GM18870 (cell line): ENCODE results near the gene LIME1.

Experiments
- ATAC-seq: cut with Tn5 transposase; IDR thresholded peaks from one replicate; pipeline ENCODE4 v1.9.1; 2021; ENCODE audit warnings: moderate library complexity; ENCODE audit not compliant: unreplicated experiment

LIME1 gene

DNA sequence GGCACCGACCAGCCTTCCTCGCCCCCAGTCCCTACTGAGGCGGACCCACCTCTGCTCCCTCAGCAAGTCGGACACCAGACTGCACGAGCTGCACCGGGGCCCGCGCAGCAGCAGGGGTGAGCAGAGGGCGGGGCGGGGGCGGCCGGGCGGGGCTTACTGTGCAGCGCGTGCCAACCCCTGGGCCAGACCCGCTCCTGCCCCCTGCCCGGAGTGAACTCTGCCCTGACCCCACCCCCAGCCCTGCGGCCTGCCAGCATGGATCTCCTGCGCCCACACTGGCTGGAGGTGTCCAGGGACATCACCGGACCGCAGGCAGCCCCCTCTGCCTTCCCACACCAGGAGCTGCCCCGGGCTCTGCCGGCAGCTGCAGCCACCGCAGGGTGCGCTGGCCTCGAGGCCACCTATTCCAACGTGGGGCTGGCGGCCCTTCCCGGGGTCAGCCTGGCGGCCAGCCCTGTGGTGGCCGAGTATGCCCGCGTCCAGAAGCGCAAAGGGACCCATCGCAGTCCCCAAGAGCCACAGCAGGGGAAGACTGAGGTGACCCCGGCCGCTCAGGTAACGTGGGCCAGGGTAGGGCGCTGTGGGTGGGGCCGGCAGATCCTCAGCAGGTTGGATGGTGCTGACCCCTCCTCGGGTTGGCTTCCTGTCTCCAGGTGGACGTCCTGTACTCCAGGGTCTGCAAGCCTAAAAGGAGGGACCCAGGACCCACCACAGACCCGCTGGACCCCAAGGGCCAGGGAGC, 1.7 kb downstream of the LIME1 start:
- no peak for ATAC-seq

DNA sequence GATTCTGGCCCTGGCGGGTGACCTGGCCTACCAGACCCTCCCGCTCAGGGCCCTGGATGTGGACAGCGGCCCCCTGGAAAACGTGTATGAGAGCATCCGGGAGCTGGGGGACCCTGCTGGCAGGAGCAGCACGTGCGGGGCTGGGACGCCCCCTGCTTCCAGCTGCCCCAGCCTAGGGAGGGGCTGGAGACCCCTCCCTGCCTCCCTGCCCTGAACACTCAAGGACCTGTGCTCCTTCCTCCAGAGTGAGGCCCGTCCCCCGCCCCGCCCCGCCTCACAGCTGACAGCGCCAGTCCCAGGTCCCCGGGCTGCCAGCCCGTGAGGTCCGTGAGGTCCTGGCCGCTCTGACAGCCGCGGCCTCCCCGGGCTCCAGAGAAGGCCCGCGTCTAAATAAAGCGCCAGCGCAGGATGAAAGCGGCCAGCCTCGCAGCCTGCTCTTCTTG, 2.2 kb downstream of the LIME1 start:
- no peak for ATAC-seq

DNA sequence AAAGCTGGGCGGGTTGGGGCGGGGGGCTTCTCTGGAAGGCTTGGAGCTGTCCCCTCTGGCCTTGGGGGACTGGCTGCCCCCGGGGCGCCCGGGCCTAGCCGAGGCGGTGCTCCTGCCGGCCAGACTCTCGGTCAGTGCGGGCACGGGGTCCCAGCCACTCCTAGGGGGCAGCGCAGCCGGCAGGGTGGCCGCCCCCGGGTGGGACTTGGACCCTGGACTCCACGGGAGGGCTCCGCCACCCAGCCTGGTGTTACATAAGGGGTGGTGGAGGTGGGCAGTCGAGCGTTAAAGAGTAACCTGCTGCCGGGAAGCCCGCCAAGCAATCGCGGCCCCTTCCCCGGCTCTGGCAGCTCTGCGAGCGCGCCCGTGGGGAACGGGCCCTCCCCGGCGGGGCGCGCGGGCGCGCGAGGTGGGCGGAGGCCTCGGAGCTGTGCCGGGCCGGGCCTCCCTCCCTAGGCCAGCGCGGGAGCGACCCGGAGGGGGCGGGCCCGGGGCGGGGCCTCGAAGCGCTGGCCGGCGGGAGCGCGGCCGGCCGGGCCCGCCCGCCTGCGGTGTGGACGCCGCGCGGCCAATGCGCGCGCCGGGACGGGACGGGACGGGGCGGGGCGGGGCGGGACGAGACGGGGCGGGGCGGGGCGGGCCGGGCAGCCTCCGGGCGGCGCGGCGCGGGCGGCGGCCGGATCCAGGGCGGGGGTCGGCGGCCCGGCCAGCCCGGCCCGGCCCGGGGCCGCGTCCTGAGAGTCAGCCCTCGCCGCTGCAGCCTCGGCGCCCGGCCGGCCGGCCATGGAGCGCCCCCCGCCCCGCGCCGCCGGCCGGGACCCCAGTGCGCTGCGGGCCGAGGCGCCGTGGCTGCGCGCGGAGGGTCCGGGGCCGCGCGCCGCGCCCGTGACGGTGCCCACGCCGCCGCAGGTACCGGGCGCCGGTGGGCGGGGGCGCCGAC, 2.9 kb downstream of the LIME1 start, which contains the start of gene SLC2A4RG:
TSS of gene SLC2A4RG (plus strand) at position 647 of the 940 bp plus-strand sequence. CDS start at position 784, 137 bp downstream.
- no peak for ATAC-seq

DNA sequence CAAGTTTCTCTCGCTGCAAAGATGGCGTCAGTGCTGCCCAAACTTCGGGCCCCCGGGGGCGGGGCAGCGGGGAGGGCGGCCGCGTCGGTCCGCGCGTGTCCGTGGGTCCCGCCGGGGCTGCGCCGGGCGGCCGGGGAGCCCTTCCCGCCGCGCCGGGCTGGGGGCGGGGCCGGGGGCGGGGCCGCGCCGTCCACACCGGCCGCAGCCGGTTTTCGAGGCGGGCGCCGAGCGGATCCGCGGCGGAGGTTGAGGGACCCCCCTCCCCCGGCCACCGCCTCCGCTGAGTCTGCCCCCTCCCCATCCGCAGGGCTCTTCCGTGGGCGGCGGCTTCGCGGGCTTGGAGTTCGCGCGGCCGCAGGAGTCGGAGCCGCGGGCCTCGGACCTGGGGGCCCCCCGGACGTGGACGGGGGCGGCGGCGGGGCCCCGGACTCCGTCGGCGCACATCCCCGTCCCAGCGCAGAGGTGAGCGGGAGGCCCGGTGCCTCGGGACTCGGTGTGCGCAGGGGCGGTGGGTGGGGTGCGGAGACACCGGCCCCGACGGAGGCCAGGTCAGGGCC, 3.7 kb downstream of the LIME1 start:
- ATAC-seq = no peak

DNA sequence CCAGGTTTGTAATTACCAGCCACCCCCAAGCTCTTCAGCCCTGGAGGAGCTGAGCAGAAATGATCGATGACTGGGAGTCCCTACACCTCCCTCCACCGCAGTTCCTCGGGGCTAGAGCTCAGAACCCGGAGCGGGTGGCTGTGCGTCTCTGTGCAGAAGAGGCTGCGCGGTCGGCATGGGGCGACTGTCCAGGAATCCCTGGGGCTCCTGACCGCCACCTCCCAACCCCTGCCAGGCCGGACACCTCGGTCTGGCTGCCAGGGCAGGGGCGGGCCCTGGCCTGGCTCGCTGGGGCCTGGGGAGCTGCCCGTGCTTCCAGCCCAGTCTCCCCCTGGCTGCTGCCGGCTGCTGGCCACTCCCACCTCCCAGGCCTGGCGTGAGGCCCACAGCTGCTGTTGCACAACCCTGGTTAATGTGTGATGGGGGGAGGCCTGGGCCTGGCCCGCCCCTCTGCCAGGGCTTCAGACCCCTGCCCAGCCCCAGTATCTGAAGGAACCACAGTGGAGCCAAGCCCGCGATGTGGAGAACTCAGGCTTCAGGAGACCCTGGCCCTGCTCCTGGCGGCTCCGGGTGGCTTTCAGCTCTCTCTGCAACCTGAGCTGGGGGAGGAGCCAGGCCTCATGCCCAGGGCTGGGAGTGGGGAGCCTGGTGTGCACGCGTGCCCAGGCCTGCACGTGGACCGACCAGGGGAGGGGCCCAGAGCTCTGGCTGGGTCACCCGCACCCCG, 4.3 kb downstream of the LIME1 start:
- ATAC-seq = no peak

DNA sequence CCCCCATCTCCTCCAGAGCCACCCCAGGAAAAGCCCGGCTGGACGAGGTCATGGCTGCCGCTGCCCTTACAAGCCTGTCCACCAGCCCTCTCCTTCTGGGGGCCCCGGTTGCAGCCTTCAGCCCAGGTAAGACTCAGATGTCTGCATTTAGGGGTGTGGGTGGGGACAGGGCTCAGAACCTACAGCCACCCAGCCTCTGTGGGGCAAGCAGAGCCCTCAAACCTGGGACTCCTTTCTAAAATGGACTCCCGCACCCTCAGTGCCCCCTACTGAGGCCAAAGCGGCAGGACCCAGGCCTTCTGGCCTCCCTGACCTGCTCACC, 4.9 kb downstream of the LIME1 start:
- no peak for ATAC-seq

DNA sequence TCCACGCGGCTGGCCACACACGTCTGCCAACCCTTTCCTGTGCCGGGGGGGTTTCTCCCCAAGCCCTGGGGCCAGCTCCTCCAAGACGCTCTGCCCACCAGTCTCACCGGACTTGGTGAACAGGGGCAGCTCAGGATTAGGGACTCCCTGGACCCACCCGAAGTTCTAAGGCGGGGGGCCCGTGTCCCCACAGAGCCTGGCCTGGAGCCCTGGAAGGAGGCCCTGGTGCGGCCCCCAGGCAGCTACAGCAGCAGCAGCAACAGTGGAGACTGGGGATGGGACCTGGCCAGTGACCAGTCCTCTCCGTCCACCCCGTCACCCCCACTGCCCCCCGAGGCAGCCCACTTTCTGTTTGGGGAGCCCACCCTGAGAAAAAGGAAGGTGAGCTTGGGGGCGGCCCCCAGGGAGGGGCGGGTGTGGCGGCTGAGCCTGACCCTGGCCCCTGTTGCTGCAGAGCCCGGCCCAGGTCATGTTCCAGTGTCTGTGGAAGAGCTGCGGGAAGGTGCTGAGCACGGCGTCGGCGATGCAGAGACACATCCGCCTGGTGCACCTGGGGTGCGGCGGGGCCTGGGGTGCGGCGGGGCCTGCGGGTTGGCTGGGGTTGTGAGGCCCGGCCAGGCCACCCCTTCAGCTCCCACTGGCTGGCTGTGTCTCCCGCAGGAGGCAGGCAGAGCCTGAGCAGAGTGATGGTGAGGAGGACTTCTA, 5.4 kb downstream of the LIME1 start:
- ATAC-seq = no peak

DNA sequence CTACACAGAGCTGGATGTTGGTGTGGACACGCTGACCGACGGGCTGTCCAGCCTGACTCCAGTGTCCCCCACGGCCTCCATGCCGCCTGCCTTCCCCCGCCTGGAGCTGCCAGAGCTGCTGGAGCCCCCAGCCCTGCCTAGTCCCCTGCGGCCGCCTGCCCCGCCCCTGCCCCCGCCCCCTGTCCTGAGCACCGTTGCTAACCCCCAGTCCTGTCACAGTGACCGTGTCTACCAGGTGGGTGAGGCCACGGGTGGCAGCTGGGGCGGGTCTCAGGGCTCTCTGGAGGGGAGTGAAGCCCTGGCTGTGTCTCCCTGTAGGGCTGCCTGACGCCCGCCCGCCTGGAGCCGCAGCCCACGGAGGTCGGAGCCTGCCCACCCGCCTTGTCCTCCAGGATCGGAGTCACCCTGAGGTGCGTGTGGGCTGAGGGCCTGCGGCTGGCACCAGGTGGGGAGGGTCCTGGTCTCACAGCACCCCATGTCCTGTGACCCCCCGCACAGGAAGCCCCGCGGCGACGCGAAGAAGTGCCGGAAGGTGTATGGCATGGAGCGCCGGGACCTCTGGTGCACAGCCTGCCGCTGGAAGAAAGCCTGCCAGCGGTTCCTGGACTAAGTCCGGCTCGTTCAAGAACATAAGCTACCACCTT, 6.0 kb downstream of the LIME1 start:
- ATAC-seq = no peak

DNA sequence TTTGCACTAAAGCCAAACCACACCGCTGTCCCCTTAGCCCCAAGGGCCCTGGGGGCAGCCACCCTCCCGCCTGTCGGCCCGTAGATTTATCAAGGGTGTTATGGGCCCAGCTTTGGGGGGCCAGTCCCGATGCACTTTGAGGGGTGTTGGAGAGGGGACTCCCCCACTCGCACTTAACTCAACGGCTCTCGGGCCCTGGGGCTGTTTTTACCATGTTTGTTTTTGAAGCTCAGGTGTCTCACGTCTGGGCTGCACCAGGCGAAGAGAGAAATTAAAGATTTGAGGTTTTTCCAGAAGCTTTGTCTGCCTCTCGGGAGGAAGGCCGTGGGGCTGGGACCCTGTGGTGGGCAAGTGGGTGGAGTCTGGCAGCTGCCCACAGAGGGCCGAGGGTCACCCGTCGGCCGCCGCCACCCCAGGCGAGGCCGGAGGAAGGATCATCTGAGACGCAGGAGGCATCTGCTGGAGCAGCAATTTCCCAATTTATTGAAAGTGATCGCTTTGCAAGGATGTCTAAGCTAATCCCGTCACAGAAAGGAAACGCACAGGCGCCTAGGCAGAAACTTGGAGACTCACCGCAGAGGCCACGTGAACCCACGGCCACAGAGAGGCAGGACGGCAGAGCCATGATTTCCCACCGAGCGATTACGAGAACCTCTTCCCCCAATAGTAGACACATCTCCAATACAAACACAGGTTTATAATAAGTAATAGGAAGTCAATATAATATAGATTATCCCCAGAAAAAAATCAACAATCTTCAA, 6.9 kb downstream of the LIME1 start:
- no peak for ATAC-seq

DNA sequence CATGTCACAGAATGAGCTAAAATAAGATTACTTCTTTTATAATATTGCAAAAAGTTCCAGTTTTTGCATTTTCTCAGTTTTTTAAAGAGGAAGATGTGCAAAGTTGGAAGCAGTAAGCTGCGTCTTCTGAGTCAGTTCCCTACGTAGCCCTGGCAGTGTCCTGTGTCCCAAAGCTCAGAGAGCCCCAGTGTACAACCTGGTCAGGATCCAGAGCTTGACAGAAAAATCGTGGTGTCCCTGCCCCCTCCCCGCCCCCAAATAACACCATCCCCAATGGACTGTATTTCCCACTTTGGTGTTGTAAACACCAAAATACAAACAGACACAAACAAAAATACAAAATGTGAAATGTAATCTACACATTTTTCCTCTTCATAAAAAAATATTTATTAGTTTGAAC, 7.7 kb downstream of the LIME1 start:
- no peak for ATAC-seq

DNA sequence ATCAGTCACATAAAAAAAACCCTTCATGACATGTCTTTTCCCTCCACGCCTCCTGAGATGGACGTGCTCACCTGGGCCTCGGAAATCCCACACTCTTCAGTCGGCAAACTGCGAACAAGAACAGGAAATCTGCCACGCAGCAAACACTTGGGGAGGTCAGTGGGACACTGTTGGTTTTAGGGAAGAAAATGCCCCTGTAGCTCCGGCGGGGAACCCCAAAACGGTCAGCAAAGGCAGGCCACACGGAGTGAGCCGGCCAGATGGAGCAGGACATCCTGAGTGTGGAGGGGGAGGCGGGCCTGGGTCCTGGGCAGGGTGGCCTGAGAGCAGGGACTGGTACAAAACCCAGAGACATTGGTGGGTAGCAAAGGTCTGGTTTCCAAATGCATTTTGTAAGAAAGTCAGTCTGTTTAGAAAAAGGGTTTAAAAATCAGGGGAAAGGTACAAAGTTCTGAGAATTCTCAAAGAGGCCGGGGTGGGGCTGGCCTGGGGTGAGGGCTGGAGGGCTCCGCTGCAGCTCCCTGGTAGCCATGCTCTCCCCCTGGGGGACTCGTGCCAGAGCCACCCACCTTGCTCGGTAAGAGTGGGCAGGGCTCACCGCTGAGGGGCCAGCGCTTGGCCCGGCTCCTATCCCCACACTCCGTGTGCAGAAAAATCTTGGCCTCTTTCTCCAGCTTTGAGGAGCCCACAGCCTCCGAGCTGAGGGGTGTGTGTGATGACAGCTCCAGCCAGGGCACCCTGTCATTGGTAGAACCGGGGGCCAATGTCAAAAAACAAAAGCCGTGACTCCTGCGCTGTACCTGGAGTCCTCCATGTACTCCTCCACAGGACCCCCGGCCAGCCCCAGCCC, 8.3 kb downstream of the LIME1 start:
- no peak for ATAC-seq

DNA sequence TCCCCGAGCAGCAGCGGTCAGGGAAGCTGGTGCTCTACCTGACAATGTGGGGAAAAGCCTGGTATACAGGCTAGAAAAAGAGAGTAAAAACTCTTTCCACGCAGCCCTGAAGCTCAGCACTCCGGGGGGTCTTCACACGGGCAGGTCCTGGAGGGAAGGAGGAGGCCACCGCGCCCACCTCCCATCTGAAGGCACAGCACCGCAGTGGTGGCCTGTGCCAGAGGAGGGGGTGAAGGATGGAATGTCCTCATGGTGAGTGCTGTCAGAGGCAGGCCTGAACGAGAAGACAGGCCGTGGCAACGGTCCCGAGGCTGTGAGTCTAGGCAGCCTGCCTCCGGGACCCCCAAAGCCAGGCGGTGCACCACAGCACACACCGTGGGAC, 9.0 kb downstream of the LIME1 start:
- no peak for ATAC-seq

DNA sequence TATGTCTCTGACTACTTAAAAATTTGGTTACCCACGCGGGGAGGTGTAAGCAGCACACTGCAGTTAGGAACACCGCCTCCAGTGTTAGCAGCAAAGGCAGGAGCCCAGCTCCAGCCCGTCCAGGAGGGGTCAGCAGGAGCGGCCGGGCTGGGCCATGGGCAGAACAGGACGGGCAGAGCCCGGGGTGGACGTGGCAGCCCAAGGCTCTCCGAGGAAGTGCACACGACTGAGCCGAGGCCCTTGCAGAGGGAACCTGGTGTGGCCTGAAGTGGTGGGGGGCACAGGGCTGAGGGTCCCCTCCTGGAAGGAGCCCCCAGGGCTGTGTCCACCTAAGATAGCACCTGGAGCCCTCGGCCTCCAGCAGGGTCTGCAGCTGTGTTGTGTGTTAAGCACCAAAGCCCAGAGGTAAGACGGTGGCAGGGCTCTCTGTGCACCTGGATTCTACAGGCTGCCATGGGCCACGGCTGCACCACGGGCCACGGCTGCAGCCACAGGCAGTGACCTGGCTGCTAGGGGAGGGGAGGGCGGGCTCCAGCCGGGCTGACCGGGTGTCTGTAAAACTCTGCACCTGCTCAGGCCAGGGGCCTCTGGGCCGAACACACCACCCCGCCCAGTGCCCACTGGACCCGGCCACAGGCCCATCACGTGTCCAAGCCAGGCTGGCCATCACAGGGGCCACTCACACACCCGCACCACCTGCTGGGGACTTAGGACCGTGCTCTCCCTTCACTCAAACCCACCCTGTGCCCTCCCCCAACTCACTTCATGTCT, 9.7 kb downstream of the LIME1 start:
- no peak for ATAC-seq

DNA sequence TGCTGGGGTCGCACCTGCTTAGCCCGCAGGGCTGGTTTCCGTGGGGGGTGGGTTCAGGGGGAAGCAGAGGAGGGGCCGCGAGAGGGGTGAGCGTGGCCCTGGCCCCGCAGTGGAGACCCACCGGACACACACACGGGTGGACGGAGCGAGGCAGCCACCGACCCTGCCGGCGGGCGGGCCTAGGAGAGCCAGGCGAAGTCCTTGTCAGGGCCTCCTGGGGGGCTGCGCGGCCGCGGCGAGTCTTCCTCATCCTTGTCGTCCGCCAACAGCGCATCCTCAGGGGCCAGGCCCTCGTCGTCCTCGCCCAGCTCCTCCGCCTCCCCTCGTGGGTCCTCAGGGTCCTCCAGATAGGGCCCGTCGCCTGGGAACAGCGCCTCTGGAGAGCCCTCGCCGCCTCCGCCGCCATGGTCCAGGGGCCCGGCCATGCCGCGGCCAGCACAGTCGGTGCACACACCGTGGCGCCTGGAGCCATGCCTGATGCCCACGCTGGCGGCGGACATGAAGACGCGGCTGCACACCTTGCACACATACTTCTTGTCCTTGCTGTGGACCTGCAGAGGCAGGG, 10.4 kb downstream of the LIME1 start:
- no peak for ATAC-seq

DNA sequence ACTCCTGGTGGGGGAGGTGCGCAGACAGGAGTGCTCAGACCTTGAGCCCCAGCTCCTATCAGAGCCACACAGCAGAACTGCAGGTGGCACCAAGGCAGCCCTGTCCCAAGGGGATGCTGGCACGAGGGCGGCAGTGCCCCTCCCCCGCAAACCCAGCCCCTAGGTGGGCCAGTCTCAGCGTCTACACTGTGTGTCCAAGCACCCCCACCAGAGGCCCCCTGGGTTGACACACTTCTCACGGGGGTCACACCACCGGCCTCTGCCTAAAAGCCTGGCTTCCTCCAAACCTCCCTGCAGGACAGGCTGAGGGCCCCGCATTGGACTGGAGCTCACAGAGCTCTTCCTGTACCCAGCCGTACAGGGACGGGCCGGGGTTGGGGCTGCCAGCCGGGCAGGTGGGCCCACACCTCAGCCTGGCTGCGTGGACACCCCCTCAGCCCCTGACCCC, 11.2 kb downstream of the LIME1 start:
- ATAC-seq = no peak

DNA sequence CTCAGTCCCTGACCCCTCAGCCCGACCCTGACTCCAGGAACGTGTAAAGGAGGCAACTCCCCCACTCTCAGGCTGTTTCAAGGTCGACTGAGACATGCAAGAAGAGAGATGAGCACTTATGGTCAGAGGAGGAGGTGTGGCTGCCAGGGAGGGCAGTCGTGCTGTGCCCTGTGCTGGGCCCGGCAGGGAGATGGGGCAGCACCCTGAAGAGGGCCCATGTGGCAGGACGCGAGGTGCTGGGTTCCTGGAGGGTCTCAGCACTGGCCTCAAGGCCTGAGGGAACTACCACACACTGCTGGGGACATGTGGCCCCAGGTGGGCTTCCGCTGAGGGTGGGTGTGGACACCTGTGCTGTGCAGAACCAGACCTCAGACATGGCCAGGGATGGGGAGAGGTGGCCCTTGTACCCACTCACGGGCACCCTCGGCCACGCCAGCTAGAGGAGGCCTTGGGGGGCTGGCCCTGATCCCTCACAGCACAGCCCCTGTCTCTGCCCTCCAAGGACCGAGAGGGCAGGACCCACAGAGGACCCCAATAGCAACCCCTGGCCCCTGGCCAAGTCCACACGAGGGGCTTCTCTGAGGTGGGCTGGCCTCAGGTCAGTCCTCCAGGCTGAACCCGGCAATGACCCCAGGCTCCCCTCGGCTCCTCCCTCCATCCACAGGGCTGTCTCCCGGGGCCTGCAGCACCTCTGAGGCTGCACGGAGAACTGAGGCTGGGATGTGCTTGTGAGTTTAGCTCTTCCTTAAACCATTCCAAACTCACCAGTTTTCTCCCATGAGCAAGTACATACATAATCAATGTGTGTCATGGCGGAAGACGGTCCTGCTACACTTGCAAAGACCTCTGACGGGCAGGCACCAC, 11.8 kb downstream of the LIME1 start:
- ATAC-seq = no peak
